OCI-LY3 (cell line): ENCODE measurements around the gene SAMD10.

ENCODE experiments used
- CTCF ChIP-seq: fragments of 200-600, 300-600 bp; sonication (generic); IDR thresholded peaks from 2 replicates; pipeline ENCODE4 v1.5.1; 2014; ENCODE audit warnings: antibody characterized with exemption, low read length, low read depth
- EZH2phosphoT487 ChIP-seq: fragments of 200-600 bp; shearing (Covaris generic); IDR thresholded peaks from 2 replicates; pipeline ENCODE4 v1.6.1; 2018; ENCODE audit warnings: antibody characterized with exemption, mixed run types, low read depth

- TF ChIP-seq CTCF, result no peak
- TF ChIP-seq EZH2phosphoT487, result no peak
Observed at GRCh38 chr20:63966944-63967322, 12.5 kb downstream of the SAMD10 start.
